DMS53 (cell line): ENCODE data around the gene GJD2.

Source experiments
- DNase-seq: peaks from one replicate; lab custom pipeline; 2025; lab: John Stamatoyannopoulos, UW

Gene GJD2

DNA sequence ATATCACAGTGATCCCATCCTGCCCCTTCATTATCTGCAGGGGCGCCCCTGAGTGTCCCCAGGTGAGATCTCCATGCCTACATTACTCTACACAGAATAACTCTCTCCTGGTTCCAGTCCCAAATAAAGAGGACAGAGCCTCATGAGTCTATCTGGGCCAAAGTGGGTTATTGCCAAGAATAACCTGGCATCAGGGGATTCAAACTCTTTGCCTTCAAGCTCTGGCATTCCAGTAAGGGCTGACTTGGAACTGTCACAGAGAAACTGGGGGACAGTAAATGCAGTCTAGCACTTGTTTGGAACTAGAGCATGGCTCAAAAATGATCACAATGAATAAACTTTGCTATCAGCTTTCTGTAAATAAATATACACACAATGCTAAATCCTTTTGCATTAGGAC lies 30.3 kb downstream of the GJD2 start:
- no peak for DNase-seq

DNA sequence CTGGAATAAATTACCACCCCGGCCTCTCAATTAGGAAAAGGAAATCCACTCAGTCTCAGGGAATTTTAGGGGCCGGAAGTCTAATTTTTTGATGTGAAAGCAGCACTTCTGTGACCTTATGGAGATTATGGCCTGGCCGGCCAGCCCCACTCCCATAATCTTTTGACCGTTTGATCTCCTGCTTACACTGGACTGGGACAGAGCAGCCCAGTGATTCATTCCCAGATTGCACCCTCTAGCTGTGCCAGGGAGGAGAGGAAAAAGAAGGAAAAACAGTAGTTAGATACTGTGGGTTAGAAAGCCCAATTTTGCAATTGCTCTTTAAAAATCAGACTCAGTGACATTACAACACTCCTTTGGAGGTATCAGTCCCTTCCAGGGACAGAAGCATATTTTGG lies 32.4 kb downstream of the GJD2 start:
- DNase-seq, result peak; percentile 27

DNA sequence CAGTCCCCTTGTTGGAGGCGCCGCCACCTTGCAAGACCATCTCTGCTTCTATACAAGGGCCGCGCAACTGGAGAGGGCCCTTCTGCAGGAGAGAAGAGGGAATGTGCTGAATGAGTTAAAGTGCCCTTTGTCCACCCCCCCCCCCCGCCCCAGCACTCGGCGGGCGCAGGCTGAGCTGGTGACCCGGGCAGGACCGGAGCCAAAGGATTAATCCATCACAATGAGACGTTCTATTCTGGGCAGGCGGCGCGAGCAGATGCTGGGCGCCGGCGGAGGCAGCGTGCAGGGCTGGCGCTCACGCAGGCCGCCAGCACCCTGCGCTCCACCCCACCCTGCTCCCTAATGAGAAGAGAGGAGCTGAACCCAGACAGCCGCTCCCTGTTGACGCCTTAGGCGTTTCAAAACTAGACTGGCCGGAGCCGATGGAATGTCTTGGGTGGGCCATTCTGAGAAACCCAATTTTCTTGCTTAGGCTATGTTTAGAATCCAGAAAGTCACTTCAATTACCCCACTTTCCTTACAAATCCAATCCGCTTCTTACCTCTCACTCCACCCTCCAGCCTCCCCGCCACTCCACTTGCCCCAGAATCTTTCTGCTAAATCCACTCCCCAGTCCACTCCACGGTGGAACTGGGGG lies 32.9 kb downstream of the GJD2 start:
- DNase-seq, result peak; percentile 67

DNA sequence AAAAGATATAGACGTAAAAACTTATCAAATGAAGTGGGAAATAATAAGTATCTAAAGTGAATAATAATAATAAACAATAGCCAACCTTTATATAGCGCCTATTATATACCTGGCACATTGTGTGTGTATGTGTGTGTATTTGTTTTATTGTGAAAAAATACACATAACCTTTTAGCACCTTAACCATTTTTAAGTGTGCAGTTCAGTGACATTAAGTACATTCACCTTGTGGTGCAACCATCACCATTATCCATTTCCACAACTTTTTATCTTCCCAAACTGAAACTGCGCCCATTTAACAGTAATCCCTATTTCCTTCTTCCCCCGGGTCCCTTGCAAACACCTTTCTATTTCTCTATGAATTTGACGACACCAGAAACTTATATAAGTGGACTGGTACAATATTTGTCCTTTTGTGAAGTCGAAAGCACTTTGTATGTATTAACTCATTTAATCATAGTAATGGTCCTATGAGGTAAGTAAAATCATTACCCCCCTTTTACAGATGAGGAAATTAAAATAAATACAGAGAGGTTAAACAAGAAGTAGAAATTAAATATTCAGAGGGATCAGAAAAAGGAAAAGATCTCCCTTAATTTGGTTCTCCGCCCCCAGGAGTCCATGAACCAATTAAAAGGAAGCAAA lies 33.5 kb downstream of the GJD2 start:
- no peak for DNase-seq

DNA sequence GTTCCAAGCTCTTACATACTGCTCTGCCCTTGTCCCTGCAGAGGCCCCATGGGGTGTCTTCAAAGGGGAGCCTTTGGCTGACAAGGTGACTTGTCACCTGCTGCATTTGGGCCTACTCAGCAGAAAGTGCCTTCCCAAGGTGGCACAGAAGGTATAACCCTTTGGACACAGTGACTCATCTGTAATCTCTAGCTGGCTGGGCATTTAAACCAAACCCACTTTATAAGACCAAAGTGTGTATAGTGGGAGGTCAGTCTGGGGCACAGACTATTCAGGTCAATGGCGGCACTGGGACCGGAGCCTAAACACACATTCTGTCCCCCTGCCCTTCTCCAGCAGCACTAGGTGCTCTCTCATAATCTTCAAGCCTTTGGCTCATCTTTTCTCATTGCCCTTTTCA lies 35.1 kb downstream of the GJD2 start:
- peak; percentile 1 for DNase-seq

- DNase-seq, result no peak
These were observed 35.8 kb downstream of the GJD2 start for GRCh38 chr15:34718681-34719665.

DNA sequence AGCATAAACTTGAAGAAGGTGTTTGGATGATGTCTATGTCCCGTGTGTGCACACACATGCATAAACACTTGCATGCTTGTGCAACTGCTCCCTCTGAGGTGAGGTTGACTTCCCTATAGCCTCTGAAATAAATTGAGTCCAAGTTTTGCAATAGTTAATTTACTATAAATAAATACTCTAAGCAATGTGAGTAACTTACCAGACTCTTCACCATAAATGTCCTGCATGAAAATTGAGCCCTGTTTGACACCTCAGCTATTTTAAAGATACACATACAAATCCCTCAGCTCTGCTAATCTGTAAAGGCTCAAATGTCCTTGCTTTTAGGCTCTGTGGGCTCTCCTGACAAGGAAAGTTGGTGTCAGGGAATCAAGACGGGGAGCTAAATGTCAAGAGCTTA lies 37.1 kb downstream of the GJD2 start:
- no peak for DNase-seq

- no peak for DNase-seq
These were observed 38.7 kb downstream of the GJD2 start for GRCh38 chr15:34716111-34716510.

DNA sequence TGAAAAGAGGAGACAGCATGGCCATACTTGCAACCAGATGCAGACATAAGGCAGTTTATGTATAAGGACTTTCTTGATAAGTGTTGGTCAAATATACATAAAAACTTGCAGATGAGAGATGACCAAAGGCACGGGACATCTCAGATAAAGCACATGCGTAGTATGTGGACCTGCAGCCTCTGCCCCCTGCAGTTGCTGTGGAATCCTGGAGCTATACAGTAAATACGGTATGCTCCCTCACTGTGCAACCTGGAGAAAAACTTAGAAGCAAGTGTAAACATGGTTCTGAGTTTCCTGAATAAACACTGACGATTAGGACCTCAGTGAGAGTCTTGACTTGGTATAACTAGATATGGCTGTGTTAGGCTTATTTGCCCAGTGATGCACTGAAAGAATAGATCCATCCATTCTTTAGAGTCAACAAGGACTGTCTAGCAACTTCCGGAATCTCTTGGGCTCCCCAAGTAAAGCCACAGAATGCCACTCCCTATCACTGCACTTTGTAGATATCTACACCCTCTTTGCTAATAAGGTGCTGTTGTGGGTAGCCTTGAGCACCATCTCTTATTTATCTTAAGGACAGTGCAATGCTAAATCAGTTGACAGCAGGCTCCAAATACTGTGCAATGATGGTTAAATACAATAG lies 40.2 kb downstream of the GJD2 start:
- no peak for DNase-seq

- no peak for DNase-seq
These were observed 41.2 kb downstream of the GJD2 start for GRCh38 chr15:34713635-34714034.

DNA sequence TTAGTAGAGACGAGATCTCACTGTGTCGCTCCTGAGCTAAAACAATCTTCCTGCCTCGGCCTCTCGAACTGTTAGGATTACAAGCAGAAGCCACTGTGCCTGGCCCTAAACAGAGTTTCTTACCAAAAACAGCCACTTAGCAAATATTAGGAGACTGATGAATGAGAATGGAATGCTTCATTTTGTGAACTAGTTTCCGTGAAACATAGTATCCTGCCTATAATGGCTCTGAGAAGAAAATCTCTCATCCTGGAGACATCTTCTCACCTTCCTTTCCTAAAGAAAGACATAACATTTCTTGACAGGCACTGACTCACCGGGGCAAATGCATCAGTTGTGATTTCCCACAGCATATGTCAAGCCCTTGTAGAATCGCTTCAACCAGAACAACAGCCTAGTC lies 44.9 kb downstream of the GJD2 start:
- DNase-seq, result no peak

DNA sequence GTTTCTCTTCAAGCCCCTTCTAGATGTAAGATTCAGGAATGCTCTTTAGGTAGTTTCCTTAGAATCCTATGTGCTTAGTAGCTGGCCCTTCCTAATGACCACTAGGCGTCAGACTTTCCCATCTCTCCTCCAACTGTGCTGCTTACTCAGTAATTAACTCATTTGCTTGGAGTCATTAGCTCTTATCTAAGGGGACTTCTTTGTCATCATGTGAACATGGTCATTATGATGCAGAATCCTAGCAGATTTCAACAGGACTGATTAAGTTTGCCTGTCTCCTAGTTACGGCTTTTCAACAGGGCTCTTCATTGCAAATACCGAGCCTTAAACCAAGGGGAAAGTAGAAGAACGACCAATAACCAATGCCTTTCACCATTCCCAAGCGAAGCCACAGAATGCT lies 46.4 kb downstream of the GJD2 start:
- DNase-seq, result peak; percentile 54

DNA sequence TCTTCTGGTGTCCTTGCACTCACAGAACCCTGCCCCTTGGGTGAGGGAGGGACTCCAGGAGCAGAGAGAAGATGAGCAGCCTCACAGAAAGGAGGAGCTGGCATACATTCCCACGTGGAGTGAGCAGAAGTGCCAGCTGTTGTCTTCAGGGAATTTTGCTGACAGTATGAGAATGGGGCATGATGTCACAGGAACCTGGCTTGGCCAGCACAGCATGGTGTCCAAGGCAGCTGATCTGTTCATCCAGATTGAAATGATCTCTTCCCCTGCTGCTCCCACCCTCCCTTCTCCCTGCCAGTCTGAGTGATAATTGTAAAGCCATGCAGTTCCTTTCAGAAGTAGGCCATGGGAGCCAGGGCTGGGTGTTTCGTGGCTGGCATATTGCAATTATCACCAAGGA lies 53.3 kb downstream of the GJD2 start:
- DNase-seq, result peak; percentile 5
